ENCODE results near the gene KCNMB3.

The KCNMB3 gene

DNA sequence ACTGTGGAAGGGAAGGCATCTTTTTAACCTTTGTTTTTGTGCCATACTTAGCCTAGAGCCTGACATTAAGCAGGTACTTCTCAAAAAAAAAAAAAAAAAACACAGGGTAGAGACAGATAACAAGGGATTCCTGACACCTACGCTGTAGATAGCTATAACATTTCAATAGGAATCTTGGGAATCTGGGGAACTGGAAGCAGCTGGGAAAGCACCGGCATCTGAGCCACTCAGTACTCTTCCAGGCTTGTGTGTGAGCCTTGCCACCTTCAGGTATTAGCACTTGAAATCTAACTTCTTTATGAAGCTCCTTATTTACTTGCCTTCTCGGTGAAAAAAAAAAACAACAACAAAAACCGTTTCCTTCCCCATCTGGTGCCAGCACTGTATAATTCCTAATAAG lies 56.0 kb downstream of the KCNMB3 start:
- no peak for DNase-seq (ENCODE audit: low read depth)
- H3K4me3 ChIP-seq (ENCODE audit: low read length), result no peak overlapping the region
- TF ChIP-seq, protein P1, sequence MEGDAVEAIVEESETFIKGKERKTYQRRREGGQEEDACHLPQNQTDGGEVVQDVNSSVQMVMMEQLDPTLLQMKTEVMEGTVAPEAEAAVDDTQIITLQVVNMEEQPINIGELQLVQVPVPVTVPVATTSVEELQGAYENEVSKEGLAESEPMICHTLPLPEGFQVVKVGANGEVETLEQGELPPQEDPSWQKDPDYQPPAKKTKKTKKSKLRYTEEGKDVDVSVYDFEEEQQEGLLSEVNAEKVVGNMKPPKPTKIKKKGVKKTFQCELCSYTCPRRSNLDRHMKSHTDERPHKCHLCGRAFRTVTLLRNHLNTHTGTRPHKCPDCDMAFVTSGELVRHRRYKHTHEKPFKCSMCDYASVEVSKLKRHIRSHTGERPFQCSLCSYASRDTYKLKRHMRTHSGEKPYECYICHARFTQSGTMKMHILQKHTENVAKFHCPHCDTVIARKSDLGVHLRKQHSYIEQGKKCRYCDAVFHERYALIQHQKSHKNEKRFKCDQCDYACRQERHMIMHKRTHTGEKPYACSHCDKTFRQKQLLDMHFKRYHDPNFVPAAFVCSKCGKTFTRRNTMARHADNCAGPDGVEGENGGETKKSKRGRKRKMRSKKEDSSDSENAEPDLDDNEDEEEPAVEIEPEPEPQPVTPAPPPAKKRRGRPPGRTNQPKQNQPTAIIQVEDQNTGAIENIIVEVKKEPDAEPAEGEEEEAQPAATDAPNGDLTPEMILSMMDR (conservative IDR thresholded peaks at IDR 0.05; ENCODE audit: low read depth, low read length), result no peak
